CD4-positive, CD25-positive, alpha-beta regulatory T cell (primary cell): ENCODE data around the gene SAFB2. TPM values are rescaled to one million over a fixed set of nuclear protein-coding genes. Genes with fewer than 3 reads are reported as not detected.
"Not testable (repeated sequence)": the region's sequence is repeated elsewhere in the genome, so short reads cannot be mapped to it uniquely, and the experiment has no call there.

ENCODE experiments used
- ATAC-seq, 2 donors: fragments of 150-1000 bp; cut with Tn5 transposase; one replicate each; pipeline ENCODE4 v1.10.0; 2021; ENCODE audit warnings: low read depth in 2 of 2, moderate number of reproducible peaks in 2 of 2, moderate library complexity in 1 of 2
- DNase-seq, 3 donors: peaks; one replicate each; pipeline versions ENCODE4 v3.0.0 to v3.0.0-alpha.2; 2012 to 2022; ENCODE audit warnings: mixed read lengths in 1 of 3
- H3K27ac ChIP-seq: one replicate; pipeline ENCODE4 v1.7.0; 2013; ENCODE audit warnings: mild to moderate bottlenecking, low read length; ENCODE audit not compliant: insufficient read depth, poor library complexity, severe bottlenecking
- H3K27me3 ChIP-seq: one replicate; pipeline ENCODE4 v1.7.0; 2013; ENCODE audit warnings: low read length; ENCODE audit not compliant: control insufficient read depth, insufficient read depth
- H3K36me3 ChIP-seq: one replicate; pipeline ENCODE4 v1.7.0; 2013; ENCODE audit warnings: mild to moderate bottlenecking, low read length, moderate library complexity; ENCODE audit not compliant: control insufficient read depth, insufficient read depth
- H3K4me1 ChIP-seq: 2 replicates; pipeline ENCODE4 v1.7.0; 2013; ENCODE audit warnings: mild to moderate bottlenecking, low read length; ENCODE audit not compliant: insufficient read depth, control insufficient read depth, poor library complexity, severe bottlenecking
- H3K4me3 ChIP-seq: one replicate; pipeline ENCODE4 v1.7.0; 2013; ENCODE audit warnings: low read depth, mild to moderate bottlenecking, low read length, moderate library complexity
- H3K9me3 ChIP-seq, 2 experiments: 1 replicate in 1 of 2; 2 replicates in 1 of 2; pipeline ENCODE4 v1.7.0; 2013; ENCODE audit warnings: low read length in 2 of 2, mild to moderate bottlenecking in 1 of 2, moderate library complexity in 1 of 2; ENCODE audit not compliant: control insufficient read depth in 2 of 2
- H3K27ac Mint-ChIP-seq, 3 donors: one replicate each; pipeline ENCODE4 v1.8.0; 2020 to 2022; ENCODE audit warnings: mild to moderate bottlenecking in 3 of 3, mixed read lengths in 3 of 3, moderate library complexity in 2 of 3
- H3K27me3 Mint-ChIP-seq: one replicate; pipeline ENCODE4 v1.8.0; 2022; ENCODE audit warnings: mild to moderate bottlenecking, mixed read lengths
- H3K36me3 Mint-ChIP-seq: one replicate; pipeline ENCODE4 v1.8.0; 2020; ENCODE audit warnings: mixed read lengths
- H3K4me1 Mint-ChIP-seq, 4 donors: one replicate each; pipeline ENCODE4 v1.8.0; 2020 to 2022; ENCODE audit warnings: mixed read lengths in 4 of 4, mild to moderate bottlenecking in 1 of 4
- H3K4me3 Mint-ChIP-seq, 4 donors: one replicate each; pipeline ENCODE4 v1.8.0; 2020 to 2022; ENCODE audit warnings: mild to moderate bottlenecking in 4 of 4, mixed read lengths in 4 of 4, moderate library complexity in 3 of 4
- H3K9me3 Mint-ChIP-seq, 7 donors: one replicate each; pipeline ENCODE4 v1.8.0; 2020 to 2022; ENCODE audit warnings: mixed read lengths in 7 of 7, mild to moderate bottlenecking in 3 of 7, moderate library complexity in 2 of 7
- polyA plus RNA-seq, 4 donors: library from polyadenylated mRNA; unstranded; fragments of 300-500 nt; fragmentation: Illumina TruSeq; gene quantifications; one replicate each; pipeline ENCODE4 v1.2.3, GENCODE V29; 2021
- total RNA-seq: library from RNA; stranded (reverse); gene quantifications from one replicate; pipeline ENCODE4 v1.2.3, GENCODE V29; 2022

Gene SAFB2
- total and polyA plus RNA-seq, 5 donors from 2014 or later = 23.0 to 271 (median 23.3) TPM

DNA sequence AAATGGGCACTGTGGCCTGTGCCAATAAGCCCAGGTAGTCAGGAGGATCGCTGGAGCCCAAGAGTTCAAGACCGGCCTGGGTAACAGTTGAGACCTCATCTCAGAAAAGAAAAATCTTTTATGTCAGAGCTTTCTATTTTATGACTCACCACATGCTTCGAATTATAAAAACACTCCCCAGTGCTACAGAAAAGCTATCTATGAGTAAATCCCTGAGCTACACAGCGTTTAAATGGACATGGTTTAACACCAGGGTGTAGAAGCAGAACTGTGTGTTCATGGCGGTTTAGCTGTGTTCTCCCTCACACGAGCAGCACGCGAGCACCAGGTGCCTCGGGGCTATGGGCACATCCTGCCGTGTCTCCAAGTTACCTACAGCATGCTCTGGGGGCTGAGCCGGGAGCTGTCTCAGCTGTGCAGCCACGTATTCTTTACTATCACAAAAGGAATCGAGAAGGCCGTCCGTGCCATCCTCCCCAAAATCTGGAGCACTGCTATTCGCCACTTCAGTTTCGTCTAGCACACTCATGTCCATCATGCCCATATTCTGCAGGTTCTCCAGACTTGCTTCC, 6.7 kb downstream of the SAFB2 start:
- Histone ChIP-seq H3K36me3 (peaks cover 77% of the 10 kb centered on the region), H3K27me3 (no peaks in the 10 kb centered on the region), H3K4me1 (peaks cover 35% of the 10 kb centered on the region), H3K4me3 (no peak overlapping the region), H3K9me3 (no peaks in the 10 kb centered on the region), H3K27ac (no peak overlapping the region)
- Mint-ChIP-seq H3K4me1 (peaks cover 15 to 44% (median 25%) of the 10 kb centered on the region in 4 donors), H3K4me3 (no peak overlapping the region), H3K9me3 (no peaks in the 10 kb centered on the region), H3K36me3 (peaks cover 59% of the 10 kb centered on the region), H3K27me3 (no peaks in the 10 kb centered on the region), H3K27ac (peak overlapping the region in 1 of 3 donors; percentile 55)
- ATAC-seq (no peak), DNase-seq (no peak)

DNA sequence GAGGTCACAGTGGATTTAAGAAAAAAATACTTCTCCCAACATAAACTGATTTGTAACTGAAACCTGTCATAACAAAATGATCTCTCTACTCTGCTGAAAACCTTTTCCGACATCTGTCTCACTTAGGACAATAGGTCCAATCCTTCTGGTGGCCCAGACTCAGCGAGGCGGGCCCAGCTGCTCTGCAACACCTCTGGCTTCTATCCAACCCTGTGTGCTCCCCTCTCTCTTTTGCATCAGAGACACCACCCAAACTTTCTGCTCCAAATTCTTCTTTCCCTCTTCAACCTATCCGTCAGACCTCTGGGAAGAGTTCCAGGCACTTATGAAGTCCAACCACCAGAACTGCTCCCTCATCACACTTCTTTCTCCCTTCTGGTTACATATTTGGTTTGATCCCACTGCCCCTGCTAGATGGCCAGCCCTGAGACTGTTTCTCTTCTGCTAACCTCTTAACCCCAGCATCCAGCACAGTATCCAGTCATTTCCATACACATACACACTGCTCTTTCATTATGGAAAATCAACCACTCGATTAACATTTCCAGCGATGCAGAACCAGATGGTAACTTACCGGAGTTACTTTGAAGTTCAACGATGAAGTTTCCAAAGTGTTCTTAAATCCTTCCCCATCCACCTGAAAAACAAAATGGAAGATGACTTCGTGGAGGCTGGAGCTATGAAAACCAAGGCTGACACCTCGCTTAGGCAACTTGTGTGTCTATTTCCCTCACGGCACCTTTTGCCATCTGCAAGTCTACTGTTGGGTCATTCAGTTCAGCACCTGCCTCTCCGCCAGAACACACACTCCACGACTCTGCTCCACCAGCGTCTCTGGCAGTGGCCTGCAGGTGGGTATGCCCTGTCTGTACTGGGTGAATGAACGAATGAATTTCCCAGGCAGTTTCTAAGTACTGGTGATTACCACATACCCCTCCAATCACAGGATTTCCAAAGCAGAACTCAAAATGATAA, 9.4 kb downstream of the SAFB2 start:
- peaks cover 57% of the 10 kb centered on the region for H3K36me3 Mint-ChIP-seq
- Histone ChIP-seq H3K36me3 (peaks cover 85% of the 10 kb centered on the region), H3K4me3 (no peak overlapping the region), H3K27ac (no peak overlapping the region), H3K27me3 (no peaks in the 10 kb centered on the region), H3K4me1 (peaks cover 10% of the 10 kb centered on the region), H3K9me3 (no peaks in the 10 kb centered on the region)
- H3K27me3 Mint-ChIP-seq = no peaks in the 10 kb centered on the region
- no peak for ATAC-seq
- H3K9me3 Mint-ChIP-seq = no peaks in the 10 kb centered on the region
- H3K27ac Mint-ChIP-seq = no peak overlapping the region
- no peak for DNase-seq
- H3K4me1 Mint-ChIP-seq = peaks cover 6 to 22% (median 10%) of the 10 kb centered on the region in 4 donors
- no peak overlapping the region for H3K4me3 Mint-ChIP-seq

DNA sequence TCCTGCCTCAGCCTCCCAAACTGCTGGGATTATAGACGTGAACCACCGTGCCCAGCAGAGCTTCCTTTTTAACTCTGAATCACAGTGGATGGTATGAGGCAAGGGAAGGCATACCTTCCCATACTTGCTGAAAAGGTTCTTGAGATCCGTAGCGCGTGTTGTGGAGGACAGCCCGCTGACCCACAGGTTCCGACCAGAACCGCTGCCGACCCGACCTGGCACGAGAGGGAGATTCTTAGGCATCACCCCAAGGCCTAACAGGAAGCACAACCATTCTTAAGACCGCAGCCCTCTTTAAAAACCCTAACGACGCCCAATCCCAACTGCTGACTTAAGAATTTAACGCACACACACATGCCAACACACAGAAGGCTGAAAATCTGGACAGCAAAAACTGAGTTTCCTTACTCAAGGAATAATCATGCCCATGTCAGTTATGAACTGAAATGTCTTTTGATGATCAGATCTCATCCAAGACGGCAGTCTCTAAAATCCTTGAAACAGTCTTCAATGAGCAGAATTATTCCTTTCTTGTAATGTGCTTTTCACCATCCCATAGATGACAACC, 12.6 kb downstream of the SAFB2 start:
- Histone ChIP-seq H3K27ac (no peak overlapping the region), H3K4me1 (no peaks in the 10 kb centered on the region), H3K9me3 (no peaks in the 10 kb centered on the region), H3K27me3 (no peaks in the 10 kb centered on the region), H3K4me3 (no peak overlapping the region), H3K36me3 (peaks cover 87% of the 10 kb centered on the region)
- Mint-ChIP-seq H3K4me3 (peak overlapping the region in 1 of 4 donors; percentile 5), H3K4me1 (peaks cover 6 to 24% (median 15%) of the 10 kb centered on the region in 4 donors), H3K36me3 (peaks cover 66% of the 10 kb centered on the region), H3K9me3 (no peaks in the 10 kb centered on the region), H3K27ac (no peak overlapping the region), H3K27me3 (no peaks in the 10 kb centered on the region)
- no peak for DNase-seq
- ATAC-seq = no peak

DNA sequence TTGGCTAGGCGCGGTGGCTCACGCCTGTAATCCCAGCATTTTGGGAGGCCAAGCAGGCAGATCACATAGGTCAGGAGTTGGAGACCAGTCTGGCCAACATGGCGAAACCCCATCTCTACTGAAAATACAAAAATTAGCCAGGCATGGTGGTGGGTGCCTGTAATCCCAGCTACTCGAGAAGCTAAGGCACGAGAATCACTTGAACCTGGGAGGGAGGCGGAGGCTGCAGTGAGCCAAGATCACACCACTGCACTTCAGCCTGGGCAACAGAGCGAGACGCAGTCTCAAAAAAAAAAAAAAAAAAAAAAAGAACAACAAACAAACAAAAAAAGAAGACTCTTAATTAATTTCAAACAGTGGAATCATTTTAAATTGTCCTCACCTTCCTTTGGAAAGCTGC, 13.8 kb downstream of the SAFB2 start:
- peaks cover 89% of the 10 kb centered on the region for H3K36me3 ChIP-seq
- DNase-seq, H3K27ac ChIP-seq, H3K4me1 ChIP-seq, ATAC-seq, H3K4me3 Mint-ChIP-seq, H3K9me3 ChIP-seq, H3K9me3 Mint-ChIP-seq, H3K4me3 ChIP-seq, H3K27me3 ChIP-seq, H3K27me3 Mint-ChIP-seq: not testable (repeated sequence)
- H3K4me1 Mint-ChIP-seq = peaks cover 6 to 26% (median 15%) of the 10 kb centered on the region in 4 donors
- peak overlapping the region in 1 of 3 donors; percentile 31 for H3K27ac Mint-ChIP-seq
- peaks cover 68% of the 10 kb centered on the region for H3K36me3 Mint-ChIP-seq

DNA sequence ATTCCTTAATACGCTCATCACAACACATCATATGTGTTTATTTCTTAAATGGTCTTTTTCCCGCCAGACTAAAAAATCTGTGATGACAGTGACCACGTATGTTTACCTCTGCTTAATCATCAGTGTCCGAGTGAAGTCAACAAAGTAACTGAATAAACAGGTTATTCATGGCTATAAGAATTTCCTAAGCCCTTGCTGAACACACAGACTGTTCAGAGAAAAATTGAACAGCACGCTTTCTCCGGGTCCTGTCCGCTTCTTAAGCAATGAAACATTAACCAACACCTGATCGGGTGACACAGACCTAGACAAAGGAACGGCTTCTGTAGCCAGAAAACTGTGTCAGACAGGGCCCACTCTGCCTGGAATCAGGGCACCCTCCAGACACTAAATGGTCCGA, 14.3 kb downstream of the SAFB2 start:
- H3K27ac Mint-ChIP-seq = peak overlapping the region in 1 of 3 donors; percentile 31
- no peak for ATAC-seq
- H3K4me3 Mint-ChIP-seq = no peak overlapping the region

GRCh38 chr19:5607318-5608275, 15.0 kb downstream of the SAFB2 start:
- DNase-seq = no peak
- Histone ChIP-seq H3K27ac (no peak overlapping the region), H3K27me3 (no peaks in the 10 kb centered on the region), H3K9me3 (no peaks in the 10 kb centered on the region), H3K36me3 (peaks cover 89% of the 10 kb centered on the region), H3K4me1 (no peaks in the 10 kb centered on the region), H3K4me3 (no peak overlapping the region)
- Mint-ChIP-seq H3K4me1 (peaks cover 6 to 30% (median 15%) of the 10 kb centered on the region in 4 donors), H3K9me3 (no peaks in the 10 kb centered on the region), H3K27ac (peak overlapping the region in 2 of 3 donors; percentile 13 to 67), H3K27me3 (no peaks in the 10 kb centered on the region), H3K4me3 (no peak overlapping the region), H3K36me3 (peaks cover 65% of the 10 kb centered on the region)
- no peak for ATAC-seq

More for the DNA sequence above, 14.3 kb downstream of the SAFB2 start:
- no peak overlapping the region for H3K4me3 ChIP-seq
- no peaks in the 10 kb centered on the region for H3K27me3 ChIP-seq
- peaks cover 89% of the 10 kb centered on the region for H3K36me3 ChIP-seq
- no peak for DNase-seq
- Mint-ChIP-seq H3K4me1 (peaks cover 6 to 30% (median 15%) of the 10 kb centered on the region in 4 donors), H3K9me3 (no peaks in the 10 kb centered on the region), H3K27me3 (no peaks in the 10 kb centered on the region), H3K36me3 (peaks cover 69% of the 10 kb centered on the region)
- no peak overlapping the region for H3K27ac ChIP-seq
- no peaks in the 10 kb centered on the region for H3K9me3 ChIP-seq
- H3K4me1 ChIP-seq = no peaks in the 10 kb centered on the region

DNA sequence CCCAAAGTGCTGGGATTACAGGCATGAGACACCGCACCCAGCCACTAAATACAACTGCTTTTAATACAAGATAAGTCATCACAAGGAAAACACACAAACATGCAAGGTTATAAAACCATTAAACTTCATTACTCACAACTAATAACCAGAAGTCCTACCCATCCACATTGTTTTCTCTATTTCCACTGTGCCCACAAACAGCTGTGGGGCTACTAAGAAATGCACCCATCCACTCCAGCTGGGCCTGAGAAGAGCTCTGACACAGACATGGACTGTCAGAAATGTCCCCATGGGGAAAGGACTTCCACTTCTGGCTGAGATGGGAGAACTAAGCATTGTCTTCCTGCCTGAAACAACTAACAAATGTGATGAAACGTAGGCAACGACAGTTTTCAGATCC, 17.2 kb downstream of the SAFB2 start:
- H3K36me3 Mint-ChIP-seq = peaks cover 62% of the 10 kb centered on the region
- no peak overlapping the region for H3K27ac ChIP-seq
- no peaks in the 10 kb centered on the region for H3K4me1 ChIP-seq
- ATAC-seq (no peak), DNase-seq (no peak)
- no peaks in the 10 kb centered on the region for H3K27me3 Mint-ChIP-seq
- no peak overlapping the region for H3K4me3 ChIP-seq
- H3K9me3 ChIP-seq = no peaks in the 10 kb centered on the region
- peak overlapping the region in 1 of 4 donors; percentile 64 for H3K4me3 Mint-ChIP-seq
- peaks cover 91% of the 10 kb centered on the region for H3K36me3 ChIP-seq
- peaks cover 6 to 32% (median 15%) of the 10 kb centered on the region in 4 donors for H3K4me1 Mint-ChIP-seq
- H3K27me3 ChIP-seq = no peaks in the 10 kb centered on the region
- H3K27ac Mint-ChIP-seq = no peak overlapping the region
- no peaks in the 10 kb centered on the region for H3K9me3 Mint-ChIP-seq
